PC-9 (cell line): ENCODE data around the gene EIF3A. TPM values are rescaled to one million over a fixed set of nuclear protein-coding genes. Genes with fewer than 3 reads are reported as not detected.

Source experiments
- BruUV-seq: library from RNA; stranded (reverse); fragments of 400-500 nt; replicated peaks from 2 replicates; lab custom pipeline; 2021; lab: Mats Ljungman, UMichigan
- CTCF ChIA-PET: fragments of 300-600 bp; sonication (Branson Sonifier 250); formaldehyde crosslinking; loops from one replicate; lab custom pipeline; 2022; ENCODE audit warnings: antibody characterized with exemption; lab: Charles Lee
- POLR2A ChIA-PET: fragments of 300-600 bp; sonication (Branson Sonifier 250); formaldehyde crosslinking; loops from one replicate; lab custom pipeline; 2022; ENCODE audit warnings: antibody characterized with exemption; ENCODE audit not compliant: unreplicated experiment; lab: Charles Lee
- DNase-seq, 2 experiments: peaks; one replicate each; pipeline versions ENCODE4 v3.0.0 to v3.0.0-alpha.2; 2015 to 2022; ENCODE audit warnings: mixed read lengths in 1 of 2
- H2AFZ ChIP-seq: fragments of 200-600 bp; sonication (generic); 2 replicates; pipeline ENCODE4 v1.8.1; 2017; ENCODE audit warnings: antibody characterized with exemption
- H3F3A ChIP-seq: fragments of 200-600 bp; sonication (generic); 2 replicates; pipeline ENCODE4 v1.8.1; 2017; ENCODE audit warnings: antibody characterized with exemption, mild to moderate bottlenecking, low read depth; ENCODE audit not compliant: insufficient read depth
- H3K27ac ChIP-seq: fragments of 200-600 bp; sonication (generic); 2 replicates; pipeline ENCODE4 v1.6.1; 2016; ENCODE audit warnings: mixed run types
- H3K27me3 ChIP-seq: fragments of 200-600 bp; sonication (generic); 2 replicates; pipeline ENCODE4 v1.6.1; 2016; ENCODE audit warnings: low read depth, mixed run types; ENCODE audit not compliant: insufficient read depth
- H3K36me3 ChIP-seq: fragments of 200-600 bp; sonication (generic); 2 replicates; pipeline ENCODE4 v1.6.1; 2016; ENCODE audit warnings: low read depth, mixed run types
- H3K4me1 ChIP-seq: fragments of 200-600 bp; sonication (generic); replicated peaks from 2 replicates; pipeline ENCODE4 v1.6.1; 2016; ENCODE audit warnings: mixed run types; ENCODE audit not compliant: insufficient read depth
- H3K4me2 ChIP-seq: fragments of 200-600 bp; sonication (generic); 2 replicates; pipeline ENCODE4 v1.6.1; 2017; ENCODE audit warnings: mixed run types
- H3K4me3 ChIP-seq: fragments of 200-600 bp; sonication (generic); 2 replicates; pipeline ENCODE4 v1.6.1; 2016; ENCODE audit warnings: mixed run types
- H3K79me2 ChIP-seq: fragments of 200-600 bp; sonication (generic); 2 replicates; pipeline ENCODE4 v1.6.1; 2017; ENCODE audit warnings: low read depth, mixed run types
- H3K9me2 ChIP-seq: fragments of 200-600 bp; sonication (generic); 2 replicates; pipeline ENCODE4 v1.8.1; 2017; ENCODE audit warnings: mild to moderate bottlenecking; ENCODE audit not compliant: insufficient read depth
- H3K9me3 ChIP-seq: fragments of 200-600 bp; sonication (generic); 2 replicates; pipeline ENCODE4 v1.8.1; 2016; ENCODE audit warnings: low read depth; ENCODE audit not compliant: insufficient read depth
- H4K20me1 ChIP-seq: fragments of 200-600 bp; sonication (generic); 2 replicates; pipeline ENCODE4 v1.8.1; 2017; ENCODE audit not compliant: insufficient read depth
- EZH2 ChIP-seq: fragments of 200-600 bp; sonication (generic); IDR thresholded peaks from 2 replicates; pipeline ENCODE4 v1.8.0; 2017; ENCODE audit warnings: antibody characterized with exemption, low read depth
- intact Hi-C: fragments of 100-400 bp; cut with micrococcal nuclease; formaldehyde crosslinking; loops from one replicate; pipeline ENCODE4 v1.10.0; 2022; ENCODE audit not compliant: unreplicated experiment
- total RNA-seq: library from RNA; stranded (reverse); gene quantifications from 2 replicates; pipeline ENCODE4 v1.2.3, GENCODE V29; 2021
- TF ChIP-seq, protein P1 (sequence below): fragments of 200-600 bp; sonication (generic); conservative IDR thresholded peaks from 2 replicates; pipeline ENCODE4 v1.6.1; 2017; ENCODE audit warnings: mixed run types, antibody characterized with exemption, mild to moderate bottlenecking, moderate library complexity

The EIF3A gene
- total RNA-seq, 1 experiment from 2014 or later = 102 TPM

- intact Hi-C loops = no loop called here
Observed at GRCh38 chr10:118998183-118998582, 82.4 kb downstream of the EIF3A start.

DNA sequence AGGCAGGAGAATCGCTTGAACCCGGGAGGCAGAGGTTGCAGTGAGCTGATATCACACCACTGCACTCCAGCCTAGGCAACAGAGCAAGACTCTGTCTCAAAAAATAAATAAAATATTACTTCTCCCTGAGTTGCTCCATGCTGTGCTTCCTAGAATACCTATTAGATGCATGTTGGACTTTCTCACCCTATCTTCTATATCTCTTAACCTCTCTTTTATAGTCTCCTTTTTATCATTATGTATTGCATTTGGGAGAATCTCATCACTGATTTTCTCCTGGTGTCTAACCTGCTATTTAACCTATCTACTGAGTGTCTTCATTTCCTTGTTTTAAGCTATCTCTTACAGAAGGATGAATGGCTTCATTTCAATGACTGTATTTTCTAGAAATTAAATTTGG is 83.2 kb downstream of the EIF3A start:
- intact Hi-C loops = no loop called here
- ChIA-PET POLR2A (no interaction called here), CTCF (no interaction called here)
- peaks cover 10% of the 10 kb centered on the region for H3K4me1 ChIP-seq
- no peaks in the 10 kb centered on the region for H3K79me2 ChIP-seq
- H3K4me3 ChIP-seq = no peak overlapping the region
- peaks cover 19% of the 10 kb centered on the region for H3F3A ChIP-seq
- no peak for DNase-seq
- H3K36me3 ChIP-seq = no peaks in the 10 kb centered on the region
- TF ChIP-seq, protein P1, sequence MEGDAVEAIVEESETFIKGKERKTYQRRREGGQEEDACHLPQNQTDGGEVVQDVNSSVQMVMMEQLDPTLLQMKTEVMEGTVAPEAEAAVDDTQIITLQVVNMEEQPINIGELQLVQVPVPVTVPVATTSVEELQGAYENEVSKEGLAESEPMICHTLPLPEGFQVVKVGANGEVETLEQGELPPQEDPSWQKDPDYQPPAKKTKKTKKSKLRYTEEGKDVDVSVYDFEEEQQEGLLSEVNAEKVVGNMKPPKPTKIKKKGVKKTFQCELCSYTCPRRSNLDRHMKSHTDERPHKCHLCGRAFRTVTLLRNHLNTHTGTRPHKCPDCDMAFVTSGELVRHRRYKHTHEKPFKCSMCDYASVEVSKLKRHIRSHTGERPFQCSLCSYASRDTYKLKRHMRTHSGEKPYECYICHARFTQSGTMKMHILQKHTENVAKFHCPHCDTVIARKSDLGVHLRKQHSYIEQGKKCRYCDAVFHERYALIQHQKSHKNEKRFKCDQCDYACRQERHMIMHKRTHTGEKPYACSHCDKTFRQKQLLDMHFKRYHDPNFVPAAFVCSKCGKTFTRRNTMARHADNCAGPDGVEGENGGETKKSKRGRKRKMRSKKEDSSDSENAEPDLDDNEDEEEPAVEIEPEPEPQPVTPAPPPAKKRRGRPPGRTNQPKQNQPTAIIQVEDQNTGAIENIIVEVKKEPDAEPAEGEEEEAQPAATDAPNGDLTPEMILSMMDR = no peak
- TF ChIP-seq EZH2 = no peak
- no peaks in the 10 kb centered on the region for H3K9me3 ChIP-seq
- H3K9me2 ChIP-seq = no peaks in the 10 kb centered on the region
- no peak overlapping the region for H3K4me2 ChIP-seq
- no TSS peak for BruUV-seq
- H2AFZ ChIP-seq = no peak overlapping the region
- no peaks in the 10 kb centered on the region for H4K20me1 ChIP-seq
- H3K27ac ChIP-seq = no peak overlapping the region
- H3K27me3 ChIP-seq = no peaks in the 10 kb centered on the region

More at GRCh38 chr10:118998183-118998582, 82.4 kb downstream of the EIF3A start:
- Histone ChIP-seq H4K20me1 (no peaks in the 10 kb centered on the region), H3K27me3 (no peaks in the 10 kb centered on the region), H3F3A (peaks cover 19% of the 10 kb centered on the region), H3K4me2 (no peak overlapping the region), H3K4me1 (peaks cover 10% of the 10 kb centered on the region), H3K36me3 (no peaks in the 10 kb centered on the region), H3K27ac (no peak overlapping the region), H3K4me3 (no peak overlapping the region), H3K79me2 (no peaks in the 10 kb centered on the region), H2AFZ (no peak overlapping the region), H3K9me2 (no peaks in the 10 kb centered on the region), H3K9me3 (no peaks in the 10 kb centered on the region)
- TF ChIP-seq, protein P1 = no peak
- no peak for TF ChIP-seq EZH2
- CTCF ChIA-PET = no interaction called here
- BruUV-seq = no TSS peak
- POLR2A ChIA-PET = no interaction called here
- no peak for DNase-seq

DNA sequence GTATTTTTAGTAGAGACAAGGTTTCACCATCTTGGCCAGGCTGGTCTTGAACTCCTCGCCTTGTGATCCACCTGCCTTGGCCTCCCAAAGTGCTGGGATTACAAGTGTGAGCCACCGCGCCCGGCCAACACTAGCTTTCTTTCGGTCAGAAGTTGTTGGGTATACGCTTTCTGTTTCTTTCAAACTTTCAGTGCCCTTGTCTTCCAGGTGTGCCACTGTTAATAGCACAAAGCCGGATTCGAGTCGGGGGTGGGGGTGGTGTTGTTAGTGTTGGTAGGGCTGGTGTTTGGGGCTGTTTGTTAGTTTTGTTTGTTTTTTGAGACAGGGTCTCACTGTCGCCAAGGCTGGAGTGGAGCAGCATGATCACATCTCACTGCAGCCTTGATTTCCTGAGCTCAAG is 84.9 kb downstream of the EIF3A start:
- no peaks in the 10 kb centered on the region for H3K4me1 ChIP-seq
- no TSS peak for BruUV-seq
- ChIA-PET CTCF (interaction anchor here (0.7 kb wide), 1 partner anchor 1677 kb away, joined by 4 read pairs; no protein-coding TSS in a partner anchor), POLR2A (no interaction called here)
- no peaks in the 10 kb centered on the region for H3K9me3 ChIP-seq
- no peaks in the 10 kb centered on the region for H3K9me2 ChIP-seq
- no peak overlapping the region for H3K4me3 ChIP-seq
- H3K36me3 ChIP-seq = no peaks in the 10 kb centered on the region
- DNase-seq = no peak
- no peaks in the 10 kb centered on the region for H3K79me2 ChIP-seq
- peaks cover 6% of the 10 kb centered on the region; the same call in 1 of the 2 replicates for H3F3A ChIP-seq
- TF ChIP-seq, protein P1 = no peak
- no peak for TF ChIP-seq EZH2
- intact Hi-C loops = no loop called here
- H3K27ac ChIP-seq = no peak overlapping the region
- H3K27me3 ChIP-seq = no peaks in the 10 kb centered on the region
- no peak overlapping the region for H2AFZ ChIP-seq
- H3K4me2 ChIP-seq = no peak overlapping the region
- H4K20me1 ChIP-seq = no peaks in the 10 kb centered on the region
